PFSK-1 (cell line): ENCODE data around the gene AAK1.

Source experiments
- FOXP2 ChIP-seq: optimal IDR thresholded peaks from 2 replicates; pipeline ENCODE3; 2011; ENCODE audit warnings: borderline replicate concordance, control low read depth, inconsistent platforms; ENCODE audit not compliant: insufficient read depth; ENCODE audit errors: extremely low read length, extremely low read depth
- POLR2AphosphoS5 ChIP-seq: IDR thresholded peaks from 2 replicates; pipeline ENCODE4 v1.6.1; 2012; ENCODE audit warnings: low read depth, mild to moderate bottlenecking, control low read depth, low read length, moderate library complexity
- SIN3A ChIP-seq: IDR thresholded peaks from 2 replicates; pipeline ENCODE4 v1.6.1; 2012; ENCODE audit warnings: mild to moderate bottlenecking, low read length, moderate library complexity, borderline replicate concordance; ENCODE audit not compliant: insufficient read depth
- TAF1 ChIP-seq: IDR thresholded peaks from 2 replicates; pipeline ENCODE4 v1.6.1; 2012; ENCODE audit warnings: low read length, control low read depth, borderline replicate concordance; ENCODE audit not compliant: insufficient read depth
- TF ChIP-seq, protein P1 (sequence below), 2 experiments: IDR thresholded peaks; 2 replicates each; pipeline versions ENCODE4 v1.6.1 to v1.8.0; 2011 to 2012; ENCODE audit warnings: low read depth in 2 of 2, low read length in 2 of 2, control low read depth in 1 of 2, inconsistent platforms in 1 of 2, mild to moderate bottlenecking in 1 of 2, moderate library complexity in 1 of 2; ENCODE audit not compliant: insufficient read depth in 1 of 2

Gene AAK1

DNA sequence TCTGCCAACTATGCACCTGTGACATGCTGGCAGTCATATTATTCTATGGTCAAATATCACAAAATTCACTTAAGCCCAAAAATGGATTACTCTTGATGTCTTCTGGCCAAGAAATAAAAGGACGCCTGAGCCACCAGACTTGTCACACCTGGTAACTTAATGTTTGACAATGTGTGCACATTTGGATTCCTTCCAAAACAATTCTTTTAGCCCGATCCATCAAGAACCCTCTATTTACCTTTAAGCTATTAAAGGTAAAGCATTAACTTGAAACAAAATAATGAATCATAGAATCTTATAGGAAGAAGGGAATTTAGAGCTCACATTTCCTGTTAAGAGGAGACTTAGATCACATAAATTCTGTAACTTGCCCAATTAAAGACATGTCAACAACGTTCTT is 159.8 kb downstream of the AAK1 start:
- no peak for TF ChIP-seq TAF1
- TF ChIP-seq FOXP2: no peak
- no peak for TF ChIP-seq POLR2AphosphoS5
- TF ChIP-seq, protein P1, sequence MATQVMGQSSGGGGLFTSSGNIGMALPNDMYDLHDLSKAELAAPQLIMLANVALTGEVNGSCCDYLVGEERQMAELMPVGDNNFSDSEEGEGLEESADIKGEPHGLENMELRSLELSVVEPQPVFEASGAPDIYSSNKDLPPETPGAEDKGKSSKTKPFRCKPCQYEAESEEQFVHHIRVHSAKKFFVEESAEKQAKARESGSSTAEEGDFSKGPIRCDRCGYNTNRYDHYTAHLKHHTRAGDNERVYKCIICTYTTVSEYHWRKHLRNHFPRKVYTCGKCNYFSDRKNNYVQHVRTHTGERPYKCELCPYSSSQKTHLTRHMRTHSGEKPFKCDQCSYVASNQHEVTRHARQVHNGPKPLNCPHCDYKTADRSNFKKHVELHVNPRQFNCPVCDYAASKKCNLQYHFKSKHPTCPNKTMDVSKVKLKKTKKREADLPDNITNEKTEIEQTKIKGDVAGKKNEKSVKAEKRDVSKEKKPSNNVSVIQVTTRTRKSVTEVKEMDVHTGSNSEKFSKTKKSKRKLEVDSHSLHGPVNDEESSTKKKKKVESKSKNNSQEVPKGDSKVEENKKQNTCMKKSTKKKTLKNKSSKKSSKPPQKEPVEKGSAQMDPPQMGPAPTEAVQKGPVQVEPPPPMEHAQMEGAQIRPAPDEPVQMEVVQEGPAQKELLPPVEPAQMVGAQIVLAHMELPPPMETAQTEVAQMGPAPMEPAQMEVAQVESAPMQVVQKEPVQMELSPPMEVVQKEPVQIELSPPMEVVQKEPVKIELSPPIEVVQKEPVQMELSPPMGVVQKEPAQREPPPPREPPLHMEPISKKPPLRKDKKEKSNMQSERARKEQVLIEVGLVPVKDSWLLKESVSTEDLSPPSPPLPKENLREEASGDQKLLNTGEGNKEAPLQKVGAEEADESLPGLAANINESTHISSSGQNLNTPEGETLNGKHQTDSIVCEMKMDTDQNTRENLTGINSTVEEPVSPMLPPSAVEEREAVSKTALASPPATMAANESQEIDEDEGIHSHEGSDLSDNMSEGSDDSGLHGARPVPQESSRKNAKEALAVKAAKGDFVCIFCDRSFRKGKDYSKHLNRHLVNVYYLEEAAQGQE (IDR thresholded peaks at IDR 0.05; ENCODE audit: insufficient read depth in 1 of 2, low read depth in 2 of 2, low read length in 2 of 2): no peak
- no peak for TF ChIP-seq SIN3A

- no peak for TF ChIP-seq FOXP2
- TF ChIP-seq, protein P1 (IDR thresholded peaks at IDR 0.05; ENCODE audit: insufficient read depth in 1 of 2, low read depth in 2 of 2, low read length in 2 of 2): no peak
- no peak for TF ChIP-seq SIN3A
- no peak for TF ChIP-seq POLR2AphosphoS5
- no peak for TF ChIP-seq TAF1
Measured at GRCh38 chr2:69483024-69483423, 160.5 kb downstream of the AAK1 start.

DNA sequence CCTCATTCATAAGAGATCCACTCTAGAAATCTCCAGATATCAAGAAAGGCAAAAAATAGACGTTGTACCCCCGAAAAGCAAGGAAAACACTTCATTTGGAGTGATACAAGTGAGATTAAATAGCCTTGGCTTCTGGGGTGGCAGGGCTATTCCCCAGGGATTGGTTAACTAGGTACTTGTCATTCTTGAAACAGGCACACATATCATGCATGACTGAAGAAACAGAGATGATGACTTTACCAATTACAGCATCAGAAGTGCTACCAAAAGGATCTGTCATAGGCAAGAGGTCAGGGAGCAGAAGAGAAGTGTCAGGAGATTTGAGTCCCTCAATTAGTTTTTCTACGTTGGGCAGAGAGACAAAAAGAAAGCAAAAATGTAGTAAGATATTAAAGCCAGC is 161.1 kb downstream of the AAK1 start:
- TF ChIP-seq, protein P1 (IDR thresholded peaks at IDR 0.05; ENCODE audit: insufficient read depth in 1 of 2, low read depth in 2 of 2, low read length in 2 of 2): no peak
- TF ChIP-seq POLR2AphosphoS5 (no peak), FOXP2 (no peak), SIN3A (no peak), TAF1 (no peak)

GRCh38 chr2:69481421-69481820 is 162.1 kb downstream of the AAK1 start:
- TF ChIP-seq TAF1 (no peak), FOXP2 (no peak), POLR2AphosphoS5 (no peak), SIN3A (no peak)
- TF ChIP-seq, protein P1 (IDR thresholded peaks at IDR 0.05; ENCODE audit: insufficient read depth in 1 of 2, low read depth in 2 of 2, low read length in 2 of 2): no peak

DNA sequence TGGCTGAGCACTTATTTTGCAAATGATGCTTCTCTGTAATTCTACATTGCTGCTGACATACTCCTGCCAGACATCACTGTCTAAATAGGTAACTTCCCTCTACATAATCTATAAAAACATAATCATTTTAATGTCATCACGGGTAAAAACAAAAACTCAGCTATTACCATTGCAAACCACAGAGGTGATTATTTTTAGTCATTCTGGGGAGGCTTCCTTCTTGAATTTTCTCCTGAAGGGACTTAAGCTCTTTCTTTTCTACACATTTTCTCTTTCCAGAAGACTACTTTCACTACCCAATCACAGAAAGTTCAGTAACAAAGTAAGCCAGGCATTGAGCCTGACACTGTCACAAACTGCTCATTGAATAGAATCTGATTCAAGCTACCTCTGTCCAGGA is 165.9 kb downstream of the AAK1 start:
- TF ChIP-seq POLR2AphosphoS5 (no peak), TAF1 (no peak), SIN3A (no peak), FOXP2 (no peak)
- TF ChIP-seq, protein P1 (IDR thresholded peaks at IDR 0.05; ENCODE audit: insufficient read depth in 1 of 2, low read depth in 2 of 2, low read length in 2 of 2): no peak
